Activated T-cell treated with anti-CD3 and anti-CD28 coated beads, Interleukin-2, amount 50 U/mL, for 72 hours (primary cell): ENCODE data around the gene C14orf119. TPM values are rescaled to one million over a fixed set of nuclear protein-coding genes. Genes with fewer than 3 reads are reported as not detected.

Source experiments
- ATAC-seq, 2 donors: fragments of 150-1000 bp; cut with Tn5 transposase; replicated peaks in 1 of 2; 2 replicates each; pipeline ENCODE4 v1.10.0; 2021; ENCODE audit warnings: moderate library complexity in 2 of 2, mild to moderate bottlenecking in 1 of 2
- DNase-seq, 2 donors: peaks; one replicate each; pipeline ENCODE4 v3.0.0; 2021 to 2022; ENCODE audit warnings: mixed read lengths in 1 of 2
- H3K27ac Mint-ChIP-seq: one replicate; pipeline ENCODE4 v1.8.0; 2022; ENCODE audit warnings: mild to moderate bottlenecking, moderate library complexity, mixed read lengths
- H3K27me3 Mint-ChIP-seq: one replicate; pipeline ENCODE4 v1.8.0; 2022; ENCODE audit warnings: low read depth, mixed read lengths
- H3K36me3 Mint-ChIP-seq, 2 donors: one replicate each; pipeline ENCODE4 v1.8.0; 2022; ENCODE audit warnings: mixed read lengths in 2 of 2, mild to moderate bottlenecking in 1 of 2; ENCODE audit not compliant: insufficient read depth in 2 of 2
- H3K4me1 Mint-ChIP-seq: one replicate; pipeline ENCODE4 v1.8.0; 2022; ENCODE audit warnings: low read depth, mixed read lengths
- H3K4me3 Mint-ChIP-seq, 2 donors: one replicate each; pipeline ENCODE4 v1.8.0; 2022; ENCODE audit warnings: mild to moderate bottlenecking in 2 of 2, mixed read lengths in 2 of 2, moderate library complexity in 2 of 2
- H3K9me3 Mint-ChIP-seq, 2 donors: one replicate each; pipeline ENCODE4 v1.8.0; 2022; ENCODE audit warnings: mixed read lengths in 2 of 2
- total RNA-seq, 2 donors: library from RNA; stranded (reverse); gene quantifications; one replicate each; pipeline ENCODE4 v1.2.3, GENCODE V29; 2022

The C14orf119 gene
- total RNA-seq, 2 donors from 2014 or later, result 31.3 to 38.5 TPM

DNA sequence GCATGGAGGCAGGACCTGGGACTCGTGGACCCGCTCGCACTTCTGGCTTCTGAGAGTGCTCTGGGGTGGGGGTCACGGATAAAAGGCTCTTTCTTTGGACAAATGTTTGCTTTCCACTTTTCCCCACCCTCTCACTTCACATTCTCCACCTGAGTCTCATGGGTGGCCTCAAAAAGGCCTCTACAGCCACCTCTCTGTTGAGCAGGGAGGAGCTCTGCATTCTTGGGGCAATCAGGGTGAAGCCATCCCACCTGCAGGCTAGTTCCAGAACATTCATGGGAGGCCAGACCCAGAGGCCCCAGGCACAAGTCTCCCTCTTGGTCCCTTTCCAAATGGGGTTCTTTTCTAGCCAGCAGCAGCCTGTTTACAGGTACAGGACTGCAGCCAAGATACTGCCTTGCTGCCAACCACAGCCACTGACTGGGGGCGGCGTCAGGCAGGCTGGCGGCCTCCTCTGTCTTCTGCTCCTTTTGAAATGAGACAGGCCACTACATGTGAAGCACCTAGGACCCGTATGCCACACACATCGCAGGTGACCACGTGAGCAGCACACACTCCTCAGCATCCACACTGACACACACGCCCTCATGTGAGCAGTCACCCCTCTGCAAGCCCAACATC lies 42.0 kb downstream of the C14orf119 start:
- no peaks in the 10 kb centered on the region for H3K36me3 Mint-ChIP-seq
- H3K4me1 Mint-ChIP-seq, result no peaks in the 10 kb centered on the region
- H3K27me3 Mint-ChIP-seq, result no peaks in the 10 kb centered on the region
- ATAC-seq (no peak), DNase-seq (no peak)
- no peak overlapping the region for H3K4me3 Mint-ChIP-seq
- H3K27ac Mint-ChIP-seq, result no peak overlapping the region
- no peaks in the 10 kb centered on the region for H3K9me3 Mint-ChIP-seq

- Mint-ChIP-seq H3K27ac (no peak overlapping the region), H3K4me1 (no peaks in the 10 kb centered on the region), H3K9me3 (no peaks in the 10 kb centered on the region), H3K27me3 (no peaks in the 10 kb centered on the region), H3K4me3 (no peak overlapping the region), H3K36me3 (no peaks in the 10 kb centered on the region)
- ATAC-seq (no peak), DNase-seq (no peak)
Observed at GRCh38 chr14:23137813-23138535, 42.7 kb downstream of the C14orf119 start.

- ATAC-seq (no peak), DNase-seq (no peak)
- H3K36me3 Mint-ChIP-seq, result no peaks in the 10 kb centered on the region
- H3K9me3 Mint-ChIP-seq, result no peaks in the 10 kb centered on the region
- no peak overlapping the region for H3K4me3 Mint-ChIP-seq
- no peaks in the 10 kb centered on the region for H3K4me1 Mint-ChIP-seq
- H3K27me3 Mint-ChIP-seq, result no peaks in the 10 kb centered on the region
- H3K27ac Mint-ChIP-seq, result no peak overlapping the region
Observed at GRCh38 chr14:23139874-23140273, 44.6 kb downstream of the C14orf119 start.

GRCh38 chr14:23140371-23140770 lies 45.1 kb downstream of the C14orf119 start:
- H3K27ac Mint-ChIP-seq, result no peak overlapping the region
- no peaks in the 10 kb centered on the region for H3K36me3 Mint-ChIP-seq
- H3K27me3 Mint-ChIP-seq, result no peaks in the 10 kb centered on the region
- ATAC-seq (no peak), DNase-seq (no peak)
- no peak overlapping the region for H3K4me3 Mint-ChIP-seq
- no peaks in the 10 kb centered on the region for H3K4me1 Mint-ChIP-seq
- H3K9me3 Mint-ChIP-seq, result no peaks in the 10 kb centered on the region

GRCh38 chr14:23141706-23142444 lies 46.6 kb downstream of the C14orf119 start:
- H3K4me1 Mint-ChIP-seq, result peaks cover 12% of the 10 kb centered on the region
- H3K27ac Mint-ChIP-seq, result no peak overlapping the region
- ATAC-seq (no peak), DNase-seq (no peak)
- peaks cover 2% of the 10 kb centered on the region for H3K27me3 Mint-ChIP-seq
- H3K36me3 Mint-ChIP-seq, result no peaks in the 10 kb centered on the region
- H3K4me3 Mint-ChIP-seq, result no peak overlapping the region
- H3K9me3 Mint-ChIP-seq, result no peaks in the 10 kb centered on the region

GRCh38 chr14:23142826-23143225 lies 47.5 kb downstream of the C14orf119 start:
- Mint-ChIP-seq H3K4me3 (no peak overlapping the region), H3K9me3 (no peaks in the 10 kb centered on the region), H3K4me1 (peaks cover 16% of the 10 kb centered on the region), H3K36me3 (no peaks in the 10 kb centered on the region), H3K27me3 (peaks cover 9% of the 10 kb centered on the region), H3K27ac (no peak overlapping the region)
- ATAC-seq (no peak), DNase-seq (no peak)

- H3K27me3 Mint-ChIP-seq, result peaks cover 9% of the 10 kb centered on the region
Observed at GRCh38 chr14:23143911-23144310, 48.6 kb downstream of the C14orf119 start.

GRCh38 chr14:23145794-23146350 lies 50.6 kb downstream of the C14orf119 start:
- no peaks in the 10 kb centered on the region for H3K36me3 Mint-ChIP-seq
- no peak overlapping the region for H3K27ac Mint-ChIP-seq
- H3K4me1 Mint-ChIP-seq, result peaks cover 16% of the 10 kb centered on the region
- ATAC-seq (no peak), DNase-seq (no peak)
- peaks cover 16% of the 10 kb centered on the region for H3K27me3 Mint-ChIP-seq
- H3K4me3 Mint-ChIP-seq, result no peak overlapping the region
- no peaks in the 10 kb centered on the region for H3K9me3 Mint-ChIP-seq

More at GRCh38 chr14:23143911-23144310, 48.6 kb downstream of the C14orf119 start:
- ATAC-seq (no peak), DNase-seq (no peak)
- no peaks in the 10 kb centered on the region for H3K36me3 Mint-ChIP-seq
- H3K4me3 Mint-ChIP-seq, result no peak overlapping the region
- no peaks in the 10 kb centered on the region for H3K9me3 Mint-ChIP-seq
- H3K27ac Mint-ChIP-seq, result no peak overlapping the region
- H3K4me1 Mint-ChIP-seq, result peaks cover 16% of the 10 kb centered on the region

DNA sequence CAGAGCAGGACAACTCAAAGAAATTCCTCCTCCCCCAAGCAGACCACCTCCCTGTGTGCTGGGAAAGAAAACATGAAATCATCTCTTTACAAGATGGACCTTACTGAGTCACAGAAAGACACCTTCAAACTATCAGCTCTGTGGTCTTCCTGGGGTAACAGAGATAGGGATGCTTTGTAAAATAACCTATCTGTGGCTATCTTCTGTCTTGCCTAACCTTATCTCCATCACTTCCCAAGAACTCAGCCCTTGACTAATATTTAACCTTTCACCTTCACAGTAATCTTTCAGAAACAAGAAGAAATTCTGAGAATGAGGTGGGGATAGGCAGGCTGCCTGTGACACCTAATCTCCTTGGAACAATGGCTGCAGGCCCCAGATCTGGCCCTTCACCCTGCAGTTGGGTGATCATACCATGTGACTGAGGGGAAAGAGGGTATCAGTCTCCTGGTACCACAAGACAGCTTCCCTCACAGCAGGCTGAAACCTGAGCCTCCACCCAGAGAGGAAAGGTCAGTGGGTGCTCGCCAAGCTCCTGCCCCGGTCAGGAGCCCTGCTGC lies 51.1 kb downstream of the C14orf119 start:
- Mint-ChIP-seq H3K27me3 (peaks cover 16% of the 10 kb centered on the region), H3K36me3 (no peaks in the 10 kb centered on the region), H3K9me3 (no peaks in the 10 kb centered on the region), H3K4me3 (no peak overlapping the region), H3K27ac (no peak overlapping the region), H3K4me1 (peaks cover 16% of the 10 kb centered on the region)
- DNase-seq (no peak), ATAC-seq (peak; percentile 22 to 53)

GRCh38 chr14:23146980-23147379 lies 51.7 kb downstream of the C14orf119 start:
- ATAC-seq, result no peak
- Mint-ChIP-seq H3K27me3 (peaks cover 16% of the 10 kb centered on the region), H3K4me3 (no peak overlapping the region), H3K9me3 (no peaks in the 10 kb centered on the region), H3K27ac (no peak overlapping the region), H3K36me3 (no peaks in the 10 kb centered on the region), H3K4me1 (peaks cover 16% of the 10 kb centered on the region)
- DNase-seq, result no peak

GRCh38 chr14:23147676-23148075 lies 52.4 kb downstream of the C14orf119 start:
- no peaks in the 10 kb centered on the region for H3K36me3 Mint-ChIP-seq
- no peak overlapping the region for H3K4me3 Mint-ChIP-seq
- no peaks in the 10 kb centered on the region for H3K9me3 Mint-ChIP-seq
- H3K27me3 Mint-ChIP-seq, result peaks cover 16% of the 10 kb centered on the region
- DNase-seq, result no peak
- H3K27ac Mint-ChIP-seq, result no peak overlapping the region
- no peak for ATAC-seq
- peaks cover 16% of the 10 kb centered on the region for H3K4me1 Mint-ChIP-seq

DNA sequence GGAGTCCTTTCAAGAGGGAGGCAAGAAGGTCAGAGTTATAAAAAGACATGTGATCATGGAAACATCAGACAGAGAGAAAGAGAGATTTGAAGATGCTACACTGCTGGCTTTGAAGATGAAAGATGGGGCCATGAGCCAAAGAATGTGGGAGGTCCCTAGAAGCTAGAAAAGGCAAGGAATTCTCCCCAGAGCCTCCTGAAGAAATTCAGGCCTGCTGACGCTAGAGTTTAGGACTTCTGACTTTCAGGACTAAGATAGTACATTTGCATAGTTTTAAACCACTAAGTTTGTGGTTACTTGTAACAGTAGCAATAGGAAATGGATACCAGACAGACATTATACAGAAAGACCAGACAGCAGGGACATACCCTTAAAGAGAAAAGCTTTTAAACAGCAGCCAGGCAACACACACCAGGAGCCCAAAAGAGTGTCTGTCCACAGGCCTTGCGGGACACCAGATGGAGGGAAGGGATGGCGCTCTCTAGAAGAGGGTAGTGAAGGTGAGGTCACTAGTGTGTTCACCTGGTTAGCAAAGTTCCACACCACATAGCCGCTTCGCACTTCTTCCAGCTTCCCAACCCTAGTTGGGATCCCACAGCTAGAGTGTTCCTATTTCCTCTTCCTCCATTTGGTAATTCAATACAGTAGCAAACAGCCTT lies 53.4 kb downstream of the C14orf119 start:
- ATAC-seq (no peak), DNase-seq (no peak)
- Mint-ChIP-seq H3K27me3 (peaks cover 16% of the 10 kb centered on the region), H3K9me3 (no peaks in the 10 kb centered on the region), H3K36me3 (no peaks in the 10 kb centered on the region), H3K4me1 (peaks cover 22% of the 10 kb centered on the region), H3K4me3 (no peak overlapping the region), H3K27ac (no peak overlapping the region)
